Psoas muscle (tissue), 8 donors: ENCODE measurements around the gene NTHL1. TPM values are rescaled to one million over a fixed set of nuclear protein-coding genes. Genes with fewer than 3 reads are reported as not detected.

ENCODE experiments used
- ATAC-seq, 4 donors: fragments of 200-7000 bp; cut with Tn5 transposase; one replicate each; pipeline ENCODE4 v1.9.1; 2020; ENCODE audit warnings: moderate library complexity in 3 of 4, mild to moderate bottlenecking in 2 of 4
- DNase-seq, 2 donors: peaks; one replicate each; pipeline ENCODE4 v3.0.0-alpha.2; 2020
- H3K27ac ChIP-seq: fragments of 200-600 bp; one replicate; pipeline ENCODE4 v1.8.0; 2022
- H3K27me3 ChIP-seq, 3 donors: fragments of 200-600 bp in 1 of 3; one replicate each; pipeline versions ENCODE4 v1.6.1 to v1.8.0; 2013 to 2022; ENCODE audit warnings: low read length in 2 of 3, mild to moderate bottlenecking in 2 of 3, moderate library complexity in 1 of 3; ENCODE audit not compliant: insufficient read depth in 3 of 3
- H3K36me3 ChIP-seq, 2 donors: fragments of 200-600 bp in 1 of 2; one replicate each; pipeline versions ENCODE4 v1.6.1 to v1.8.0; 2013 to 2022; ENCODE audit warnings: low read depth in 1 of 2, mild to moderate bottlenecking in 1 of 2, moderate library complexity in 1 of 2; ENCODE audit not compliant: insufficient read depth in 1 of 2
- H3K4me1 ChIP-seq: fragments of 200-600 bp; one replicate; pipeline ENCODE4 v1.8.0; 2022
- H3K4me3 ChIP-seq: fragments of 200-600 bp; one replicate; pipeline ENCODE4 v1.8.0; 2022; ENCODE audit warnings: mild to moderate bottlenecking
- H3K9me3 ChIP-seq: fragments of 200-600 bp; one replicate; pipeline ENCODE4 v1.8.0; 2022
- WGBS, 3 donors: extraction: QIAGEN DNeasy Blood & Tissue Kit; methylation state at CpG; one replicate each; pipeline versions ENCODE4 v1.1.6 to v1.1.7; 2013; 5-methylcytosine and 5-hydroxymethylcytosine counted together
- intact Hi-C, 2 donors: fragments of 100-400 bp; cut with DNase I; formaldehyde crosslinking; loops; one replicate each; pipeline versions ENCODE4 v1.11.0 to v1.14.2; 2022
- polyA plus RNA-seq, 3 donors: library from polyadenylated mRNA; stranded (reverse); fragments of 200-250 nt; gene quantifications; one replicate each; pipeline ENCODE4 v1.2.3, GENCODE V29; 2013
- total RNA-seq, 4 donors: library from RNA; stranded (reverse); fragmentation: NEBNext Ultra II Directional in 2 of 4; extraction: Animal tissue kit (Norgen Biotek cat#: 25700) in 2 of 4; gene quantifications; one replicate each; pipeline versions ENCODE4 v1.2.1 to v1.2.4, GENCODE V29; 2021 to 2023
- TF ChIP-seq, protein P1 (sequence below): fragments of 200-600 bp; IDR thresholded peaks from one replicate; pipeline ENCODE4 v1.8.0; 2022; ENCODE audit warnings: antibody characterized with exemption
- donor health status: healthy with polysubstance abuse.
- donor health status: DM: no; HTN: no; CAD: no; lungs with moderate emphysema.
- donor health status: Bipolar disorder and iron deficiency.
- donor health status: healthy.
- donor health status: DM: yes; HTN: yes; CAD: no.
- donor health status: DM: no; HTN: no; CAD: no.
- donor health status: DM: no; HTN: no; CAD: no.
- donor health status: DM: yes; HTN: yes; CAD: no.

Gene NTHL1
- total and polyA plus RNA-seq, 7 donors: 3.1 to 17.7 (median 8.0) TPM

GRCh38 chr16:2009791-2010510 is 37.7 kb downstream of the NTHL1 start, which contains the start of gene ZNF598:
ZNF598 (minus strand) TSS chr16:2009821.
- 1 to 2% (median 1%) methylated on average over 52 of the region's 52 CpGs for WGBS, 3 donors
- H3K4me1 ChIP-seq: peaks cover 42% of the 10 kb centered on the region
- peak within 1 kb of the TSS; percentile 98 for H3K4me3 ChIP-seq
- TF ChIP-seq, protein P1, sequence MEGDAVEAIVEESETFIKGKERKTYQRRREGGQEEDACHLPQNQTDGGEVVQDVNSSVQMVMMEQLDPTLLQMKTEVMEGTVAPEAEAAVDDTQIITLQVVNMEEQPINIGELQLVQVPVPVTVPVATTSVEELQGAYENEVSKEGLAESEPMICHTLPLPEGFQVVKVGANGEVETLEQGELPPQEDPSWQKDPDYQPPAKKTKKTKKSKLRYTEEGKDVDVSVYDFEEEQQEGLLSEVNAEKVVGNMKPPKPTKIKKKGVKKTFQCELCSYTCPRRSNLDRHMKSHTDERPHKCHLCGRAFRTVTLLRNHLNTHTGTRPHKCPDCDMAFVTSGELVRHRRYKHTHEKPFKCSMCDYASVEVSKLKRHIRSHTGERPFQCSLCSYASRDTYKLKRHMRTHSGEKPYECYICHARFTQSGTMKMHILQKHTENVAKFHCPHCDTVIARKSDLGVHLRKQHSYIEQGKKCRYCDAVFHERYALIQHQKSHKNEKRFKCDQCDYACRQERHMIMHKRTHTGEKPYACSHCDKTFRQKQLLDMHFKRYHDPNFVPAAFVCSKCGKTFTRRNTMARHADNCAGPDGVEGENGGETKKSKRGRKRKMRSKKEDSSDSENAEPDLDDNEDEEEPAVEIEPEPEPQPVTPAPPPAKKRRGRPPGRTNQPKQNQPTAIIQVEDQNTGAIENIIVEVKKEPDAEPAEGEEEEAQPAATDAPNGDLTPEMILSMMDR: peak; percentile 5
- H3K27ac ChIP-seq: peak within 1 kb of the TSS; percentile 98
- DNase-seq (peak; percentile 88 to 93), ATAC-seq (peak; percentile 93 to 96 (median 94))
- intact Hi-C loops: no loop called here
- no peaks in the 10 kb centered on the region for H3K27me3 ChIP-seq
- peaks cover 0 to 13% of the 10 kb centered on the region in 2 donors for H3K36me3 ChIP-seq
- H3K9me3 ChIP-seq: no peaks in the 10 kb centered on the region

DNA sequence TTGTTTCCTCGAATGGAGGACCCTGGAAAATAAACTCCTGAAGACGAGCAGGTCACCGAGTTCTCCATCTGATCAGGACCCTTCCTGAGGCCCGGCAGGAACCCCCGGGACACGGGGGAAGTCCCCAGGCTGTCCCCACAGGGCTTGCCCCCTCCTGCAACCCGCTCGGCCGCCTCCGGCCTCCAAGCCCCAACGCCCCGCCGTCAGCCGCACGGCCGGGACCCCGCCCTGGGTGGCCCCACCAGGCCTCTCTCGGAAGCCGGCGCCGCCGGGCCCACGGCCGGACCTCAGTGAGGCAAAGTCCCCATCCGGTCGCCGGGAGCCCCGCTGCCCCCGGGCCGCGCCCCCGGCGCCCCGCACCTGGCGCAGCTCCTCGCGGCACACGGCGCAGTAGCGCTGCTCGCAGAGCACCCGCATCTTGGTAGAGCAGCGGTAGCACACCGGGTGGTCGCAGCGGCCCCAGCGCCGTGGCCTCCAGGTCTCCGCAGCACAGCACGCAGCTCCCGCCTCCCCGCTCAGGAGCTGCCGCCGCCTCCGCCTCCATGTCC is 38.4 kb downstream of the NTHL1 start:
- WGBS, 3 donors: 0 to 1% (median 0%) methylated on average over 31 to 55 of the region's 55 CpGs
- no peaks in the 10 kb centered on the region for H3K9me3 ChIP-seq
- peak in 1 of 2 donors; percentile 58 for DNase-seq
- TF ChIP-seq, protein P1: no peak
- H3K36me3 ChIP-seq: peaks cover 0 to 13% of the 10 kb centered on the region in 2 donors
- no peaks in the 10 kb centered on the region for H3K27me3 ChIP-seq
- ATAC-seq: peak; percentile 1 to 4 (median 2)
- H3K4me3 ChIP-seq: peak overlapping the region; percentile 98
- H3K4me1 ChIP-seq: peaks cover 49% of the 10 kb centered on the region
- intact Hi-C loops: no loop called here
- H3K27ac ChIP-seq: peak overlapping the region; percentile 98

GRCh38 chr16:2008631-2009163 is 38.9 kb downstream of the NTHL1 start:
- Histone ChIP-seq H3K9me3 (no peaks in the 10 kb centered on the region), H3K4me3 (peak overlapping the region; percentile 98), H3K27ac (peak overlapping the region; percentile 98), H3K4me1 (peaks cover 54% of the 10 kb centered on the region), H3K36me3 (peaks cover 0 to 13% of the 10 kb centered on the region in 2 donors), H3K27me3 (no peaks in the 10 kb centered on the region)
- TF ChIP-seq, protein P1: no peak
- 4 to 10% (median 5%) methylated on average over 23 of the region's 23 CpGs for WGBS, 3 donors
- DNase-seq (peak in 1 of 2 donors; percentile 60), ATAC-seq (no peak)
- intact Hi-C loops: no loop called here

- peak overlapping the region; percentile 98 for H3K4me3 ChIP-seq
- 25 to 35% (median 31%) methylated on average over 15 of the region's 15 CpGs for WGBS, 3 donors
- ATAC-seq (no peak), DNase-seq (peak in 1 of 2 donors; percentile 72)
- H3K9me3 ChIP-seq: no peaks in the 10 kb centered on the region
- H3K27me3 ChIP-seq: no peaks in the 10 kb centered on the region
- intact Hi-C loops: no loop called here
- H3K27ac ChIP-seq: peak overlapping the region; percentile 98
- H3K4me1 ChIP-seq: peaks cover 60% of the 10 kb centered on the region
- H3K36me3 ChIP-seq: peaks cover 0 to 17% of the 10 kb centered on the region in 2 donors
- TF ChIP-seq, protein P1: no peak
Measured at GRCh38 chr16:2008009-2008526, 39.6 kb downstream of the NTHL1 start.
